ENCODE data around the gene SMYD3. TPM values are rescaled to one million over a fixed set of nuclear protein-coding genes. Genes with fewer than 3 reads are reported as not detected.

The SMYD3 gene
- total RNA-seq, 4 donors from 2014 or later, result 7.6 to 26.3 (median 13.4) TPM

GRCh38 chr1:245704765-245705164 is 802.3 kb downstream of the SMYD3 start:
- DNase-seq (ENCODE audit: low spot score) (no peak), ATAC-seq (ENCODE audit: low FRiP score) (no peak)
- no peak for TF ChIP-seq CTCF (IDR thresholded peaks at IDR 0.05)

GRCh38 chr1:245704341-245704740 is 802.7 kb downstream of the SMYD3 start:
- TF ChIP-seq CTCF (IDR thresholded peaks at IDR 0.05), result no peak
- no peak for DNase-seq (ENCODE audit: low spot score)

GRCh38 chr1:245702346-245702745 is 804.7 kb downstream of the SMYD3 start:
- no peak for DNase-seq (ENCODE audit: low spot score)
- ATAC-seq (ENCODE audit: low FRiP score), result no peak
- no peak for TF ChIP-seq CTCF (IDR thresholded peaks at IDR 0.05)

More at GRCh38 chr1:245704341-245704740, 802.7 kb downstream of the SMYD3 start:
- no peak for ATAC-seq (ENCODE audit: low FRiP score)

- no peak for DNase-seq (ENCODE audit: low spot score)
- TF ChIP-seq CTCF (IDR thresholded peaks at IDR 0.05), result no peak
- ATAC-seq (ENCODE audit: low FRiP score), result no peak
These were observed 805.4 kb downstream of the SMYD3 start for GRCh38 chr1:245701631-245702030.

GRCh38 chr1:245700631-245701030 is 806.4 kb downstream of the SMYD3 start:
- no peak for DNase-seq (ENCODE audit: low spot score)
- ATAC-seq (ENCODE audit: low FRiP score), result no peak
- TF ChIP-seq CTCF (IDR thresholded peaks at IDR 0.05), result no peak

Small RNA genes lying within 50 kb of the gene (small RNA-seq; reads per million reads assigned to genes)
- gene AL356583.2 (not detected), gene RF00019 (not detected), gene RNU6-1283P (not detected)

Other genes with a start within 250 kb of the SMYD3 start
- 10 to 100 TPM in 2 of 4 donors, 1 to 10 TPM in 2; 7.7 to 22.8 (median 10.7) TPM for gene TFB2M, start 59.0 kb upstream of the SMYD3 start, total RNA-seq
- 10 to 100 TPM; 23.0 to 35.3 (median 33.4) TPM for gene CNST, start 59.2 kb upstream of the SMYD3 start, total RNA-seq
- gene SCCPDH, start 217.1 kb upstream of the SMYD3 start, total RNA-seq, result 10 to 100 TPM; 18.6 to 50.5 (median 25.0) TPM

Measured in omental fat pad (tissue), 4 donors.